ENCODE data around the gene TRIOBP. TPM values are rescaled to one million over a fixed set of nuclear protein-coding genes. Genes with fewer than 3 reads are reported as not detected.

The TRIOBP gene
- total and polyA plus RNA-seq, 2 of the 13 experiments (the other 11 are each of a cell fraction or from before 2014, with no cell fraction given) = 6.1 to 15.4 TPM

- peak; percentile 74; the same call in 1 of the 2 replicates for TF ChIP-seq GATAD2A (CRISPR knock-in tag; IDR thresholded peaks at IDR 0.05)
- TF ChIP-seq PLRG1 (conservative IDR thresholded peaks at IDR 0.05) = no peak
- TF ChIP-seq ZXDC (CRISPR knock-in tag; IDR thresholded peaks at IDR 0.05) = no peak
- TF ChIP-seq ZNF513 (CRISPR knock-in tag; conservative IDR thresholded peaks at IDR 0.05) = no peak
- no peak for TF ChIP-seq NR2F2 (IDR thresholded peaks at IDR 0.05; ENCODE audit: borderline replicate concordance, low read depth)
- TF ChIP-seq ZNF784 (CRISPR knock-in tag; IDR thresholded peaks at IDR 0.05; ENCODE audit: borderline replicate concordance) = no peak
- TF ChIP-seq SMARCE1 (IDR thresholded peaks at IDR 0.05; ENCODE audit: borderline replicate concordance) = no peak
- TF ChIP-seq TBX3 (IDR thresholded peaks at IDR 0.05; ENCODE audit: borderline replicate concordance) = no peak
- no peak for TF ChIP-seq BRCA1 (CRISPR knock-in tag; IDR thresholded peaks at IDR 0.05)
- no peak for TF ChIP-seq FOXP1 (IDR thresholded peaks at IDR 0.05)
- TF ChIP-seq FOXP1 (CRISPR knock-in tag; IDR thresholded peaks at IDR 0.05) = no peak
- TF ChIP-seq ZNF343 (CRISPR knock-in tag; IDR thresholded peaks at IDR 0.05) = no peak
- TF ChIP-seq REPIN1 (CRISPR knock-in tag; IDR thresholded peaks at IDR 0.05; ENCODE audit: borderline replicate concordance, low read depth) = no peak
- no peak for TF ChIP-seq NFAT5 (CRISPR knock-in tag; IDR thresholded peaks at IDR 0.05)
- TF ChIP-seq ZFY (CRISPR knock-in tag; IDR thresholded peaks at IDR 0.05) = peak; percentile 46
- TF ChIP-seq STAT6 (CRISPR knock-in tag; IDR thresholded peaks at IDR 0.05; ENCODE audit: borderline replicate concordance) = 0 out of 2 replicates have a peak, but pooled peaks have one; percentile 1
These were observed 105.7 kb downstream of the TRIOBP start (continued) for GRCh38 chr22:37802310-37803194.
